Measurements from ENCODE around the gene CCDC18. TPM values are rescaled to one million over a fixed set of nuclear protein-coding genes. Genes with fewer than 3 reads are reported as not detected.
"Not testable (repeated sequence)": the region's sequence is repeated elsewhere in the genome, so short reads cannot be mapped to it uniquely, and the experiment has no call there.

The CCDC18 gene
- total RNA-seq, 3 donors from 2014 or later = 4.1 to 10.5 (median 9.4) TPM

DNA sequence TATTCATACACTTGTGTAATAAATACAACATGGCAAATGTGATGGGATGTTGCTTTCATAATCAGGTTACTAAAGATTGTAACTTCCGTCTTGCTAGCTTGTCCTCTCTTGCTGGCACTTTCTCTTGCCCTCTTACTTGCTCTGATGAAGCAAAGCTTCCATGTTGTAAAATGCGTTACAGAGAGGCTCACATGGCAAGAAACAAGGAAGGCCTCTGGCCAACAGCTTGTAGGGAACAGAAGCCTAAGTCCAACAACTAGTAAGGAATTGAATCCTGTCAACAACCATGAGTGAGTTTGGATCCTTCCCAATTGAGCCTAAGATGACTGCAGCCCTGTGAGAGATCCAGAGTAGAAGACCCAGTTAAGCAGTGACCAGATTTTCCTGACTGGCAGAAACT lies 15.7 kb upstream of the CCDC18 start:
- no peak for DNase-seq (ENCODE audit: low spot score in 2 of 2)
- no peaks in the 10 kb centered on the region for H3K27me3 ChIP-seq
- no peak overlapping the region for H3K27ac ChIP-seq
- H3K36me3 ChIP-seq = no peaks in the 10 kb centered on the region
- no peaks in the 10 kb centered on the region for H3K4me1 ChIP-seq
- TF ChIP-seq, protein P1, sequence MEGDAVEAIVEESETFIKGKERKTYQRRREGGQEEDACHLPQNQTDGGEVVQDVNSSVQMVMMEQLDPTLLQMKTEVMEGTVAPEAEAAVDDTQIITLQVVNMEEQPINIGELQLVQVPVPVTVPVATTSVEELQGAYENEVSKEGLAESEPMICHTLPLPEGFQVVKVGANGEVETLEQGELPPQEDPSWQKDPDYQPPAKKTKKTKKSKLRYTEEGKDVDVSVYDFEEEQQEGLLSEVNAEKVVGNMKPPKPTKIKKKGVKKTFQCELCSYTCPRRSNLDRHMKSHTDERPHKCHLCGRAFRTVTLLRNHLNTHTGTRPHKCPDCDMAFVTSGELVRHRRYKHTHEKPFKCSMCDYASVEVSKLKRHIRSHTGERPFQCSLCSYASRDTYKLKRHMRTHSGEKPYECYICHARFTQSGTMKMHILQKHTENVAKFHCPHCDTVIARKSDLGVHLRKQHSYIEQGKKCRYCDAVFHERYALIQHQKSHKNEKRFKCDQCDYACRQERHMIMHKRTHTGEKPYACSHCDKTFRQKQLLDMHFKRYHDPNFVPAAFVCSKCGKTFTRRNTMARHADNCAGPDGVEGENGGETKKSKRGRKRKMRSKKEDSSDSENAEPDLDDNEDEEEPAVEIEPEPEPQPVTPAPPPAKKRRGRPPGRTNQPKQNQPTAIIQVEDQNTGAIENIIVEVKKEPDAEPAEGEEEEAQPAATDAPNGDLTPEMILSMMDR (IDR thresholded peaks at IDR 0.05) = no peak
- TF ChIP-seq POLR2AphosphoS5 (IDR thresholded peaks at IDR 0.05) = no peak
- TF ChIP-seq POLR2A (IDR thresholded peaks at IDR 0.05) = no peak
- intact Hi-C loops (cut with DNase I; ENCODE audit: low total_unique reads) = no loop called here
- no peak overlapping the region for H3K4me3 ChIP-seq
- no peaks in the 10 kb centered on the region for H3K9me3 ChIP-seq

DNA sequence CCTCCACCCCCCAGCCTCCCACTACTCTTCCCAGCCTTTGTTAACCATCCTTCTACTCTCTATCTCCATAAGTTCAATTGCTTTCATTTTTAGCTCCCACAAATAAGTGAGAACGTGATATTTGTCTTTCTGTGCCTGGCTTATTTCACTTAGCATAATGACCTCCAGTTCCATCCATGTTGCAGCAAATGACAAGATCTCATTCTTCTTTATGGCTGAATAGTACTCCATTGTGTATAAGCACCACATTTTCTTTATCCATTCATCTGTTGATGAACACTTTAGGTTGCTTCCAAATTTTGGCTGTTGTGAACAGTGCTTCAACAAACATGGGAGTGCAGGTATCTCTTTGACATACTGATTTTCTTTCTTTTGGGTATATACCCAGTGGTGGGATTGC lies 14.6 kb upstream of the CCDC18 start:
- DNase-seq (ENCODE audit: low spot score in 2 of 2); H3K9me3 ChIP-seq; H3K36me3 ChIP-seq; H3K27me3 ChIP-seq; H3K27ac ChIP-seq; intact Hi-C loops (cut with DNase I; ENCODE audit: low total_unique reads); H3K4me1 ChIP-seq; H3K4me3 ChIP-seq: not testable (repeated sequence)

DNA sequence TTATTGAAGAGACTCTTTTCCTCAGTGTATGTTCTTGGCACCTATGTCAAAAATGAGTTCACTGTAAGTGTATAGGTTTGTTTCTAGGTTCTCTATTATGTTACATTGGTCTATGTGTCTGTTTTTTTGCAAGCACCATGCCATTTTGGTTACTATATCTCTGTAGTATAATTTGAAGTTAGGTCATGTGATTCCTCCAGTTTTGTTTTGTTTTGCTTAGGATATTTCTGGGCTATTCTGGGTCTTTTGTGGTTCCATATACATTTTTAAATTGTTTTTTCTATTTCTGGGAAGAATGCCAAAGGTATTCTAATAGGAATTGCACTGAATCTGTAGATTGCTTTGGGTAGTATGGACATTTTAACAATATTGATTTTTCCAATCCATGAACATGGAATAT lies 13.5 kb upstream of the CCDC18 start:
- H3K9me3 ChIP-seq = no peaks in the 10 kb centered on the region
- no peak overlapping the region for H3K27ac ChIP-seq
- H3K36me3 ChIP-seq = no peaks in the 10 kb centered on the region
- intact Hi-C loops (cut with DNase I; ENCODE audit: low total_unique reads) = no loop called here
- no peak for TF ChIP-seq POLR2A (IDR thresholded peaks at IDR 0.05)
- TF ChIP-seq, protein P1 (IDR thresholded peaks at IDR 0.05) = no peak
- TF ChIP-seq POLR2AphosphoS5 (IDR thresholded peaks at IDR 0.05) = no peak
- H3K4me1 ChIP-seq = no peaks in the 10 kb centered on the region
- no peak overlapping the region for H3K4me3 ChIP-seq
- no peaks in the 10 kb centered on the region for H3K27me3 ChIP-seq
- DNase-seq (ENCODE audit: low spot score in 2 of 2) = no peak

DNA sequence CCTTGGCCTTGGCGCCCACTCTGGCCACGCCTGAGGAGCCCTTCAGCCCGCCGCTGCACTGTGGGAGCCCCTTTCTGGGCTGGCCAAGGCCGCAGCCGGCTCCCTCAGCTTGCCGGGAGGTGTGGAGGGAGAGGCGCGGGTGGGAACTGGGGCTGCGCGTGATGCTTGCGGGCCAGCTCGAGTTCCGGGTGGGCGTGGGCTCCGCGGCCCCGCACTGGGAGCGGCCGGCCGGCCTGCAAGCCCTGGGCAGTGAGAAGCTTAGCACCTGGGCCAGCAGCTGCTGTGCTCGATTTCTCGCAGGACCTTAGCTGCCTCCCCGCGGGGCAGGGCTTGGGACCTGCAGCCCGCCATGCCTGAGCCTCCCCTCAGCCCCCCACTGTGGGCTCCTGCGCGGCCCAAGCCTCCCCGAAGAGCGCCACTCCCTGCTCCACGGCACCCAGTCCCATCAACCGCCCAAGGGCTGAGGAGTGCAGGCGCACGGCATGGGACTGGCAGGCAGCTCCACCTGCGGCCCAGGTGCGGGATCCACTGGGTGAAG lies 10.3 kb upstream of the CCDC18 start:
- H3K27me3 ChIP-seq; H3K27ac ChIP-seq; intact Hi-C loops (cut with DNase I; ENCODE audit: low total_unique reads); H3K36me3 ChIP-seq; DNase-seq (ENCODE audit: low spot score in 2 of 2); H3K9me3 ChIP-seq; H3K4me1 ChIP-seq; H3K4me3 ChIP-seq: not testable (repeated sequence)

DNA sequence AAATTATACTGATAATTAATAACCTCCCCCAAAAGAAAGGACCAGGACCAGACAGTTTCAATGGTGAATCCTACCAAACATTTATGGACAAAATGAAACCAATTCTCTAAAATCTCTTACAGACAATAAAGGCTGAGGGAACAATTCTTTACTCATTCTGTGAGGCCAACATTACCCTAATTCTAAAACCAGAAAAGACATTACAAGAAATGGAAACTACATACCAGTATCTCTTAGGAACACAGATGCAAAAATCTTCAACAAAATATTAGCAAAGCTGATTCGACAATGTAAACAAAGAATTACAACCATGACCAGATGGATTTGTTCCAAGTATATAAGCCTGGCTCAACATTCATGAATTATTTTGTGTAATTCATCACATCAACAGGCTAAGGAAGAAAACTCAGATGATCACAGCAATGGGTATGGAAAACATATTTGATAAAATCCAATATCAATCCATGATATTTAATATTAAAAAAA lies 8.9 kb upstream of the CCDC18 start:
- Histone ChIP-seq H3K36me3 (no peaks in the 10 kb centered on the region), H3K9me3 (no peaks in the 10 kb centered on the region), H3K27ac (no peak overlapping the region), H3K4me1 (no peaks in the 10 kb centered on the region), H3K4me3 (no peak overlapping the region), H3K27me3 (no peaks in the 10 kb centered on the region)
- intact Hi-C loops (cut with DNase I; ENCODE audit: low total_unique reads) = no loop called here
- DNase-seq (ENCODE audit: low spot score in 2 of 2) = no peak
- TF ChIP-seq POLR2AphosphoS5 (IDR thresholded peaks at IDR 0.05) = no peak
- TF ChIP-seq, protein P1 (IDR thresholded peaks at IDR 0.05) = no peak
- no peak for TF ChIP-seq POLR2A (IDR thresholded peaks at IDR 0.05)

DNA sequence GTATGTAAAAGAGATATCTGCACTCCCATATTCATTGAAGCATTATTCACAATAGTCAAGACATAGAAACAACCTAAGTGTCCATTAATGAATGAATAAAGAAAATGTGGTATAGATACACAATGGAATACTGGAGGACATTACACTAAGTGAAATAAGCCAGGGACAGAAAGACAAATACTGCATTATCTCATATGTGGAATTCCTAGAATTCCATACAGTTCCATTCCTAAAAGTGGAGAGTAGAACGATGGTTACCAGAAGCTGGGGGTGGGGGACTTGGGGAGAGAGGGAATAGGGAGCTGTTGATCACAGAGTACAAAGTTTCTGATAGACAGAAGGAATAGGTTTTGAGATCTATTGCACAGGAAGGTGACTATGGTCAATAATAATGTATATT lies 7.7 kb upstream of the CCDC18 start:
- H3K27me3 ChIP-seq = no peaks in the 10 kb centered on the region
- intact Hi-C loops (cut with DNase I; ENCODE audit: low total_unique reads) = no loop called here
- H3K36me3 ChIP-seq = no peaks in the 10 kb centered on the region
- no peak for DNase-seq (ENCODE audit: low spot score in 2 of 2)
- no peaks in the 10 kb centered on the region for H3K4me1 ChIP-seq
- no peak overlapping the region for H3K4me3 ChIP-seq
- no peaks in the 10 kb centered on the region for H3K9me3 ChIP-seq
- TF ChIP-seq POLR2A (IDR thresholded peaks at IDR 0.05) (no peak), POLR2AphosphoS5 (IDR thresholded peaks at IDR 0.05) (no peak)
- TF ChIP-seq, protein P1 (IDR thresholded peaks at IDR 0.05) = no peak
- H3K27ac ChIP-seq = no peak overlapping the region

DNA sequence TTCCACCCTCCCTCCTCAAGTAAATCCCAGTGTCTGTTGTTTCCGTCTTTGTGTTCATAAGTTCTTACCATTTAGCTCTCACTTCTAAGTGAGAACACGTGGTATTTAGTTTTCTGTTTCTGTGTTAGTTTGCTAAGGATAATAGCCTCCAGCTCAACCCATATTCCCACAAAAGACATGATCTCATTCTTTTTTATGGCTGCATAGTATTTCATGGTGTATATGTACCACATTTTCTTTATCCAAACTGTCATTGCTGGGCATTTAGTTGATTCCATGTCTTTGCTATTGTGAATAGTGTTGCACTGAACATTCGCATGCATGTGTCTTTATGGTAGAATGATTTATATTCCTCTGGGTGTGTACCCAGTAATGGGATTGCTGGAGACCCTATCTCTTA lies 5.9 kb upstream of the CCDC18 start:
- H3K27ac ChIP-seq; H3K4me3 ChIP-seq; H3K27me3 ChIP-seq; intact Hi-C loops (cut with DNase I; ENCODE audit: low total_unique reads); DNase-seq (ENCODE audit: low spot score in 2 of 2); H3K9me3 ChIP-seq; H3K36me3 ChIP-seq; H3K4me1 ChIP-seq: not testable (repeated sequence)
